ENCODE data around the gene LMAN1L.

The LMAN1L gene

GRCh38 chr15:74794248-74794969 lies 18.2 kb upstream of the LMAN1L start:
- DNase-seq (ENCODE audit: low spot score) = no peak

- DNase-seq (ENCODE audit: low spot score) = no peak
These were observed 17.7 kb upstream of the LMAN1L start for GRCh38 chr15:74794970-74795349.

- no peak for DNase-seq (ENCODE audit: low spot score)
These were observed 16.5 kb upstream of the LMAN1L start for GRCh38 chr15:74795966-74796625.

- no peak for DNase-seq (ENCODE audit: low spot score)
These were observed 14.0 kb upstream of the LMAN1L start for GRCh38 chr15:74798388-74799254.

- DNase-seq (ENCODE audit: low spot score) = no peak
These were observed 13.3 kb upstream of the LMAN1L start for GRCh38 chr15:74799255-74799855.

- DNase-seq (ENCODE audit: low spot score) = peak; percentile 76
These were observed 12.6 kb upstream of the LMAN1L start for GRCh38 chr15:74799856-74800558.

GRCh38 chr15:74800559-74801094 lies 12.0 kb upstream of the LMAN1L start:
- DNase-seq (ENCODE audit: low spot score) = no peak

GRCh38 chr15:74801311-74801997 lies 11.2 kb upstream of the LMAN1L start:
- DNase-seq (ENCODE audit: low spot score) = no peak

- no peak for DNase-seq (ENCODE audit: low spot score)
These were observed 10.3 kb upstream of the LMAN1L start for GRCh38 chr15:74802290-74802689.

GRCh38 chr15:74802862-74803447 lies 9.7 kb upstream of the LMAN1L start:
- no peak for DNase-seq (ENCODE audit: low spot score)

GRCh38 chr15:74804935-74805334 lies 7.7 kb upstream of the LMAN1L start:
- DNase-seq (ENCODE audit: low spot score) = no peak

- no peak for DNase-seq (ENCODE audit: low spot score)
These were observed 5.4 kb upstream of the LMAN1L start for GRCh38 chr15:74807282-74807681.

GRCh38 chr15:74808078-74808839 lies 4.4 kb upstream of the LMAN1L start:
- no peak for DNase-seq (ENCODE audit: low spot score)

- DNase-seq (ENCODE audit: low spot score) = no peak
These were observed 3.8 kb upstream of the LMAN1L start for GRCh38 chr15:74808840-74809229.

- DNase-seq (ENCODE audit: low spot score) = no peak
These were observed 3.4 kb upstream of the LMAN1L start for GRCh38 chr15:74809242-74809641.

- DNase-seq (ENCODE audit: low spot score) = no peak
These were observed 2.7 kb upstream of the LMAN1L start for GRCh38 chr15:74809956-74810355.

- no peak for DNase-seq (ENCODE audit: low spot score)
These were observed 2.7 kb downstream of the LMAN1L start for GRCh38 chr15:74815121-74815934.

- no peak for DNase-seq (ENCODE audit: low spot score)
These were observed 3.3 kb downstream of the LMAN1L start for GRCh38 chr15:74815961-74816360.

Measured in RKO (cell line).